Measurements from ENCODE around the gene BTN3A1. TPM values are rescaled to one million over a fixed set of nuclear protein-coding genes. Genes with fewer than 3 reads are reported as not detected.

BTN3A1 gene
- total RNA-seq, 1 experiment from 2014 or later, result 9.0 TPM

GRCh38 chr6:26455357-26455970 is 53.4 kb downstream of the BTN3A1 start:
- DNase-seq (ENCODE audit: low read depth, low spot score), result no peak
- Histone ChIP-seq H4K20me1 (ENCODE audit: insufficient read depth) (no peaks in the 10 kb centered on the region), H3K9me3 (ENCODE audit: control insufficient read depth in 1 of 2, insufficient read depth in 1 of 2, low read depth in 1 of 2, low read length in 2 of 2) (no peaks in the 10 kb centered on the region), H3K4me2 (ENCODE audit: low read length) (no peak overlapping the region), H3K9ac (ENCODE audit: low read length) (no peak overlapping the region), H3K27ac (ENCODE audit: low read depth, low read length) (no peak overlapping the region), H3K4me3 (replicated peaks in 1 of 2; ENCODE audit: low read depth in 1 of 2, low read length in 2 of 2) (no peak overlapping the region), H3K36me3 (ENCODE audit: control insufficient read depth in 1 of 2, insufficient read depth in 2 of 2, low read length in 2 of 2) (peaks cover 5 to 7% of the 10 kb centered on the region in 2 experiments; a peak in 3 of 4 replicates), H3K27me3 (ENCODE audit: insufficient read depth, low read length) (no peaks in the 10 kb centered on the region), H3K9me2 (ENCODE audit: insufficient read depth) (no peaks in the 10 kb centered on the region), H3K79me2 (ENCODE audit: insufficient read depth, low read length) (peaks cover 22% of the 10 kb centered on the region), H2AFZ (ENCODE audit: low read depth, low read length, poor library complexity, severe bottlenecking) (no peak overlapping the region), H3K4me1 (ENCODE audit: control insufficient read depth in 1 of 2, insufficient read depth in 2 of 2, low read length in 2 of 2) (peaks cover 0 to 13% of the 10 kb centered on the region in 2 experiments; a peak in 3 of 4 replicates)
- ChIA-PET CTCF (no interaction called here), RAD21 (ENCODE audit: low non-redundant PET in 1 of 2, low total read pairs in 2 of 2, uncharacterized antibody in 2 of 2, unreplicated experiment in 2 of 2) (no interaction called here), POLR2A (no interaction called here)
- ATAC-seq, result no peak
- no peak for TF ChIP-seq ZNF274 (IDR thresholded peaks at IDR 0.05; ENCODE audit: low read depth, low read length)
- TF ChIP-seq CEBPB (IDR thresholded peaks at IDR 0.05; ENCODE audit: low read depth), result no peak
- no peak for TF ChIP-seq REST (IDR thresholded peaks at IDR 0.05; ENCODE audit: low read depth)
- TF ChIP-seq EGR1 (IDR thresholded peaks at IDR 0.05; ENCODE audit: low read depth), result no peak
- no peak for TF ChIP-seq TCF7L2 (IDR thresholded peaks at IDR 0.05; ENCODE audit: borderline replicate concordance, extremely low read depth, insufficient read depth, insufficient read length)
- no peak for TF ChIP-seq JUND (IDR thresholded peaks at IDR 0.05)
- no peak for TF ChIP-seq SIN3A (IDR thresholded peaks at IDR 0.05; ENCODE audit: low read depth)
- no peak for TF ChIP-seq POLR2AphosphoS5 (IDR thresholded peaks at IDR 0.05; ENCODE audit: low read depth, low read length)
- TF ChIP-seq, protein P1, sequence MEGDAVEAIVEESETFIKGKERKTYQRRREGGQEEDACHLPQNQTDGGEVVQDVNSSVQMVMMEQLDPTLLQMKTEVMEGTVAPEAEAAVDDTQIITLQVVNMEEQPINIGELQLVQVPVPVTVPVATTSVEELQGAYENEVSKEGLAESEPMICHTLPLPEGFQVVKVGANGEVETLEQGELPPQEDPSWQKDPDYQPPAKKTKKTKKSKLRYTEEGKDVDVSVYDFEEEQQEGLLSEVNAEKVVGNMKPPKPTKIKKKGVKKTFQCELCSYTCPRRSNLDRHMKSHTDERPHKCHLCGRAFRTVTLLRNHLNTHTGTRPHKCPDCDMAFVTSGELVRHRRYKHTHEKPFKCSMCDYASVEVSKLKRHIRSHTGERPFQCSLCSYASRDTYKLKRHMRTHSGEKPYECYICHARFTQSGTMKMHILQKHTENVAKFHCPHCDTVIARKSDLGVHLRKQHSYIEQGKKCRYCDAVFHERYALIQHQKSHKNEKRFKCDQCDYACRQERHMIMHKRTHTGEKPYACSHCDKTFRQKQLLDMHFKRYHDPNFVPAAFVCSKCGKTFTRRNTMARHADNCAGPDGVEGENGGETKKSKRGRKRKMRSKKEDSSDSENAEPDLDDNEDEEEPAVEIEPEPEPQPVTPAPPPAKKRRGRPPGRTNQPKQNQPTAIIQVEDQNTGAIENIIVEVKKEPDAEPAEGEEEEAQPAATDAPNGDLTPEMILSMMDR (IDR thresholded peaks at IDR 0.05 in 2 of 3, conservative IDR thresholded peaks at IDR 0.05 in 1 of 3; ENCODE audit: borderline replicate concordance in 1 of 3, insufficient read depth in 1 of 3, low read depth in 2 of 3, low read length in 2 of 3), result no peak
- no peak for TF ChIP-seq YY1 (IDR thresholded peaks at IDR 0.05; ENCODE audit: extremely low read depth, insufficient replicate concordance, low read depth, low read length)
- intact Hi-C loops (cut with micrococcal nuclease), result no loop called here
- no TSS peak for BruUV-seq (replicated peaks)
